Measurements from ENCODE around the gene PTPRU.

PTPRU gene

DNA sequence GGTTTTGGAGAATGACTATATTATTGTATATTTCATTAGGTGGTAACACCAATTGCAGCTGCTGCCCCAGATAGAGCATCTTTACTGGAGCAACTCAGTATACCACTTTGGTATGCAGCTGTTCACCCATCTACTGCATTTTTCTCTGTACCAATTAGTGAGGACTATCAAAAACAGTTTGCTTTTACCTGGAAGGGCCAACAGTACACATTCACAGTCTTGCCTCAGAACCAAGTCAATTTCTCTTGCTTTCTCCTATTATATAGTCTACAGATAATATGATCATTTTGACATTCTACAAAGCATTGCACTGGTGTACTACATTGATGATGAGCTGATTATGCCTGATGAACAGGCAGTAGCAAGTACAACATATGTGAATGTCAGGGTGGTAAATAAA, 99.3 kb downstream of the PTPRU start:
- CTCF ChIA-PET = no interaction called here
- no peaks in the 10 kb centered on the region for H3K36me3 ChIP-seq (ENCODE audit: control insufficient read depth in 2 of 2, insufficient read depth in 1 of 2, low read length in 2 of 2)
- no peaks in the 10 kb centered on the region for H3K9me3 ChIP-seq (ENCODE audit: control insufficient read depth, insufficient read depth, low read depth, low read length)
- POLR2A ChIA-PET = interaction anchor here (0.7 kb wide), 1 partner anchor 11 kb away, joined by 3 read pairs; no protein-coding TSS in a partner anchor
- H3K4me1 ChIP-seq (ENCODE audit: control insufficient read depth, insufficient read depth, low read length) = no peaks in the 10 kb centered on the region
- no peak overlapping the region for H3K27ac ChIP-seq (ENCODE audit: extremely low read depth, low read depth, low read length)
- H3K4me3 ChIP-seq (ENCODE audit: low read depth, low read length) = no peak overlapping the region
- no peak for TF ChIP-seq ZNF391 (tag by site-specific recombination; IDR thresholded peaks at IDR 0.05; ENCODE audit: borderline replicate concordance, low read depth)
- TF ChIP-seq, protein P1, sequence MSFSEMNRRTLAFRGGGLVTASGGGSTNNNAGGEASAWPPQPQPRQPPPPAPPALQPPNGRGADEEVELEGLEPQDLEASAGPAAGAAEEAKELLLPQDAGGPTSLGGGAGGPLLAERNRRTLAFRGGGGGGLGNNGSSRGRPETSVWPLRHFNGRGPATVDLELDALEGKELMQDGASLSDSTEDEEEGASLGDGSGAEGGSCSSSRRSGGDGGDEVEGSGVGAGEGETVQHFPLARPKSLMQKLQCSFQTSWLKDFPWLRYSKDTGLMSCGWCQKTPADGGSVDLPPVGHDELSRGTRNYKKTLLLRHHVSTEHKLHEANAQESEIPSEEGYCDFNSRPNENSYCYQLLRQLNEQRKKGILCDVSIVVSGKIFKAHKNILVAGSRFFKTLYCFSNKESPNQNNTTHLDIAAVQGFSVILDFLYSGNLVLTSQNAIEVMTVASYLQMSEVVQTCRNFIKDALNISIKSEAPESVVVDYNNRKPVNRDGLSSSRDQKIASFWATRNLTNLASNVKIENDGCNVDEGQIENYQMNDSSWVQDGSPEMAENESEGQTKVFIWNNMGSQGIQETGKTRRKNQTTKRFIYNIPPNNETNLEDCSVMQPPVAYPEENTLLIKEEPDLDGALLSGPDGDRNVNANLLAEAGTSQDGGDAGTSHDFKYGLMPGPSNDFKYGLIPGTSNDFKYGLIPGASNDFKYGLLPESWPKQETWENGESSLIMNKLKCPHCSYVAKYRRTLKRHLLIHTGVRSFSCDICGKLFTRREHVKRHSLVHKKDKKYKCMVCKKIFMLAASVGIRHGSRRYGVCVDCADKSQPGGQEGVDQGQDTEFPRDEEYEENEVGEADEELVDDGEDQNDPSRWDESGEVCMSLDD (tag by site-specific recombination; IDR thresholded peaks at IDR 0.05) = no peak
- no peak for TF ChIP-seq OVOL3 (tag by site-specific recombination; IDR thresholded peaks at IDR 0.05)
- TF ChIP-seq ZNF660 (tag by site-specific recombination; IDR thresholded peaks at IDR 0.05) = no peak
- TF ChIP-seq GLIS2 (tag by site-specific recombination; IDR thresholded peaks at IDR 0.05) = no peak
- TF ChIP-seq SETDB1 (IDR thresholded peaks at IDR 0.05; ENCODE audit: insufficient read length, low read length) = peak; percentile 72
- no peak for TF ChIP-seq PBX3 (CRISPR knock-in tag; IDR thresholded peaks at IDR 0.05)
- no peak for TF ChIP-seq ZNF169 (tag by site-specific recombination; IDR thresholded peaks at IDR 0.05)
- TF ChIP-seq, protein P2, sequence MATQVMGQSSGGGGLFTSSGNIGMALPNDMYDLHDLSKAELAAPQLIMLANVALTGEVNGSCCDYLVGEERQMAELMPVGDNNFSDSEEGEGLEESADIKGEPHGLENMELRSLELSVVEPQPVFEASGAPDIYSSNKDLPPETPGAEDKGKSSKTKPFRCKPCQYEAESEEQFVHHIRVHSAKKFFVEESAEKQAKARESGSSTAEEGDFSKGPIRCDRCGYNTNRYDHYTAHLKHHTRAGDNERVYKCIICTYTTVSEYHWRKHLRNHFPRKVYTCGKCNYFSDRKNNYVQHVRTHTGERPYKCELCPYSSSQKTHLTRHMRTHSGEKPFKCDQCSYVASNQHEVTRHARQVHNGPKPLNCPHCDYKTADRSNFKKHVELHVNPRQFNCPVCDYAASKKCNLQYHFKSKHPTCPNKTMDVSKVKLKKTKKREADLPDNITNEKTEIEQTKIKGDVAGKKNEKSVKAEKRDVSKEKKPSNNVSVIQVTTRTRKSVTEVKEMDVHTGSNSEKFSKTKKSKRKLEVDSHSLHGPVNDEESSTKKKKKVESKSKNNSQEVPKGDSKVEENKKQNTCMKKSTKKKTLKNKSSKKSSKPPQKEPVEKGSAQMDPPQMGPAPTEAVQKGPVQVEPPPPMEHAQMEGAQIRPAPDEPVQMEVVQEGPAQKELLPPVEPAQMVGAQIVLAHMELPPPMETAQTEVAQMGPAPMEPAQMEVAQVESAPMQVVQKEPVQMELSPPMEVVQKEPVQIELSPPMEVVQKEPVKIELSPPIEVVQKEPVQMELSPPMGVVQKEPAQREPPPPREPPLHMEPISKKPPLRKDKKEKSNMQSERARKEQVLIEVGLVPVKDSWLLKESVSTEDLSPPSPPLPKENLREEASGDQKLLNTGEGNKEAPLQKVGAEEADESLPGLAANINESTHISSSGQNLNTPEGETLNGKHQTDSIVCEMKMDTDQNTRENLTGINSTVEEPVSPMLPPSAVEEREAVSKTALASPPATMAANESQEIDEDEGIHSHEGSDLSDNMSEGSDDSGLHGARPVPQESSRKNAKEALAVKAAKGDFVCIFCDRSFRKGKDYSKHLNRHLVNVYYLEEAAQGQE (tag by site-specific recombination; IDR thresholded peaks at IDR 0.05) = no peak
- TF ChIP-seq ZNF157 (tag by site-specific recombination; IDR thresholded peaks at IDR 0.05) = peak; percentile 98

DNA sequence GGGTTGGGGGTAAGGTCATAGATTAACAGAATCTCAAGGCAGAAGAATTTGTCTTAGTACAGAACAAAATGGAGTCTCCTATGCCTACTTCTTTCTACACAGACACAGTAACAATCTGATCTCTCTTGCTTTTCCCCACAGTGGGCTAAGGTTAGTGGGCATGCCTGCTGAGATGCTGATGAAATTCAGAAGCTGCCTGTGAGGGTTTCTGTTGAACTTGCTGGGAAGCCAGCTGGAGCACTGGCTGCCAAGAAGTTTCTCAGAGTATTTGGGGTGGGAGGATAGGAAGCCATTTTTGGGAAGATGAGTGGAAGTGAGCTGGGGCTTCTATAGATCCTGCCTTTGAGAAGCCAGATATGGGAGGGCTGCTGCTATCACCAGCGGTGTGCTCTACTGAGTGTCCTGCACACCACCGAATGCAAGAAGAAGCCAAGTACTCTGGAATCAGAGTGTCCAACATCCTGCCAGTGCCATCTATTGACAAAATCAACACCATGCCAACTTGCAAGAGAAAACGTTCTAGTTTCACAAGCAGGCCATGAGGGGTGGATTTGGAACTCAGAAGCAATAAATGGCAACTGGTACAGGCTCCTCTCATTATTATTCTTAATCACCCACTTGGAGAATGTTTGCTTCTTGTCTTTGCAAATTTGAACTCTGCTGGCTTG, 102.7 kb downstream of the PTPRU start:
- no peak for TF ChIP-seq ZNF548 (tag by site-specific recombination; IDR thresholded peaks at IDR 0.05)
- no peak for TF ChIP-seq EGR2 (tag by site-specific recombination; IDR thresholded peaks at IDR 0.05; ENCODE audit: low read depth)
- peak; percentile 65 for TF ChIP-seq ZIC2 (tag by site-specific recombination; IDR thresholded peaks at IDR 0.05)
- TF ChIP-seq ZNF24 (tag by site-specific recombination; IDR thresholded peaks at IDR 0.05) = no peak
- no peak for TF ChIP-seq ZNF792 (tag by site-specific recombination; IDR thresholded peaks at IDR 0.05)
- TF ChIP-seq YY2 (tag by site-specific recombination; IDR thresholded peaks at IDR 0.05) = no peak
- TF ChIP-seq ZNF423 (tag by site-specific recombination; IDR thresholded peaks at IDR 0.05) = no peak
- TF ChIP-seq, protein P3, sequence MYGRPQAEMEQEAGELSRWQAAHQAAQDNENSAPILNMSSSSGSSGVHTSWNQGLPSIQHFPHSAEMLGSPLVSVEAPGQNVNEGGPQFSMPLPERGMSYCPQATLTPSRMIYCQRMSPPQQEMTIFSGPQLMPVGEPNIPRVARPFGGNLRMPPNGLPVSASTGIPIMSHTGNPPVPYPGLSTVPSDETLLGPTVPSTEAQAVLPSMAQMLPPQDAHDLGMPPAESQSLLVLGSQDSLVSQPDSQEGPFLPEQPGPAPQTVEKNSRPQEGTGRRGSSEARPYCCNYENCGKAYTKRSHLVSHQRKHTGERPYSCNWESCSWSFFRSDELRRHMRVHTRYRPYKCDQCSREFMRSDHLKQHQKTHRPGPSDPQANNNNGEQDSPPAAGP (tag by site-specific recombination; IDR thresholded peaks at IDR 0.05) = no peak
- TF ChIP-seq ZNF837 (tag by site-specific recombination; IDR thresholded peaks at IDR 0.05) = no peak
- no peaks in the 10 kb centered on the region for H3K4me1 ChIP-seq (ENCODE audit: control insufficient read depth, insufficient read depth, low read length)
- POLR2A ChIA-PET = no interaction called here
- no peaks in the 10 kb centered on the region for H3K9me3 ChIP-seq (ENCODE audit: control insufficient read depth, insufficient read depth, low read depth, low read length)
- CTCF ChIA-PET = interaction anchor here (0.6 to 0.9 kb wide), 3 partner anchors 39 to 101 kb away, joined by 3 read pairs; no protein-coding TSS in a partner anchor
- H3K36me3 ChIP-seq (ENCODE audit: control insufficient read depth in 2 of 2, insufficient read depth in 1 of 2, low read length in 2 of 2) = no peaks in the 10 kb centered on the region
- H3K27ac ChIP-seq (ENCODE audit: extremely low read depth, low read depth, low read length) = no peak overlapping the region
- no peak overlapping the region for H3K4me3 ChIP-seq (ENCODE audit: low read depth, low read length)
